ENCODE measurements around the gene SYT17.

DNA sequence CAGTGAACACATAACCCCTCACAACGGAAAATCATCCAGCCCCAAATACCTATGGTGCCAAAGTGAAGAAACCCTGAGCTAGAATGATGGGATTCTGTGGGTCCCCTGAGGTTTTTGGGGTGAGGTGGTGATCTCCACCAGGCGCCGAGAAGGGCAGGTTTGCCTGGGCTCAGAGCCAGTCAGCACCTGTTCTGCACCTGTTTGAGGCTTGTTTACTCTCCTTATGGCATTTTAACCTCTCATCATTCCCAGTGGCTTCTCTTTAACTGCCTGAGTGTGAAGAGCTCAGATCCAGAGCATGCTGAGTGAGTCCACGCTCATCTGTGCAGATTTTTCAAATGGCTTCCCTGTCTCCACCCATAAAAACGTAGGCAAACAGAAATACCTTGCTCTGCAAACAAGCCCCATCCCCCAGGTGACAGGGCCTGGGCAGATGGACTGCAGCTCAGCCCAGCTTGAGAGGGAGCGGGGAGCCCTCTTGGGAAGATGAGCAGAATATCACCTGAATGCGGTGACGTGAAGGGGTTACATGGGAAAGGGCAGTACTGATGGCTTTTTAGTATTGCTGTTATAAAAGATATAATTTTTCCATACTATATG is 77.4 kb downstream of the SYT17 start:
- TF ChIP-seq, protein P1, sequence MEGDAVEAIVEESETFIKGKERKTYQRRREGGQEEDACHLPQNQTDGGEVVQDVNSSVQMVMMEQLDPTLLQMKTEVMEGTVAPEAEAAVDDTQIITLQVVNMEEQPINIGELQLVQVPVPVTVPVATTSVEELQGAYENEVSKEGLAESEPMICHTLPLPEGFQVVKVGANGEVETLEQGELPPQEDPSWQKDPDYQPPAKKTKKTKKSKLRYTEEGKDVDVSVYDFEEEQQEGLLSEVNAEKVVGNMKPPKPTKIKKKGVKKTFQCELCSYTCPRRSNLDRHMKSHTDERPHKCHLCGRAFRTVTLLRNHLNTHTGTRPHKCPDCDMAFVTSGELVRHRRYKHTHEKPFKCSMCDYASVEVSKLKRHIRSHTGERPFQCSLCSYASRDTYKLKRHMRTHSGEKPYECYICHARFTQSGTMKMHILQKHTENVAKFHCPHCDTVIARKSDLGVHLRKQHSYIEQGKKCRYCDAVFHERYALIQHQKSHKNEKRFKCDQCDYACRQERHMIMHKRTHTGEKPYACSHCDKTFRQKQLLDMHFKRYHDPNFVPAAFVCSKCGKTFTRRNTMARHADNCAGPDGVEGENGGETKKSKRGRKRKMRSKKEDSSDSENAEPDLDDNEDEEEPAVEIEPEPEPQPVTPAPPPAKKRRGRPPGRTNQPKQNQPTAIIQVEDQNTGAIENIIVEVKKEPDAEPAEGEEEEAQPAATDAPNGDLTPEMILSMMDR (IDR thresholded peaks at IDR 0.05; ENCODE audit: poor library complexity): no peak
- TF ChIP-seq EZH2 (IDR thresholded peaks at IDR 0.05; ENCODE audit: borderline replicate concordance): no peak

Measured in hepatocyte (in vitro differentiated cells).